Heart left ventricle (tissue), 13 donors: ENCODE data around the gene PRSS22.

Experiments
- POLR2A ChIP-seq, 2 donors: fragments of 450-650 bp; IDR thresholded peaks; one replicate each; pipeline ENCODE4 v1.6.1; 2017; ENCODE audit warnings: antibody characterized with exemption in 2 of 2, mild to moderate bottlenecking in 2 of 2, moderate library complexity in 2 of 2
- TF ChIP-seq, protein P1 (sequence below), 12 donors: fragments of 200-600 bp; sonication (generic) in 4 of 12; IDR thresholded peaks; one replicate each; pipeline versions ENCODE4 v1.5.0 to v1.8.0; 2018 to 2022; ENCODE audit warnings: antibody characterized with exemption in 12 of 12, mild to moderate bottlenecking in 5 of 12
- donor health status: ischemic (EF 13 %, LVEDD 7.1; RV severe dilation, severe dysfunction).
- donor health status: DM: no; HTN: yes; CAD: no.
- donor health status: DM: no; HTN: no; CAD: no.
- donor health status: ischemic (EF 25% LVEDD 6.9; RV normal size, moderate dysfunction).
- donor health status: ischemic (EF 25% LVEDD 5.7; RV mildly dilated, moderate dysfunction).
- donor health status: ischemic (EF 35%, LVEDD 5.7; RV mildly dilated, moderate dysfunction).
- donor health status: nonischemic (EF 11% LVEDD 7.7; RV severe dilation, severe dysfunction).
- donor health status: DM: yes; HTN: yes; CAD: no.
- donor health status: PGD.
- donor health status: ischemic (EF 29% LVEDD 5.4; RV normal size, mild dysfunction).
- donor health status: nonischemic (EF 23%, LVEDD 6.1; RV moderate dilation, normal function).

DNA sequence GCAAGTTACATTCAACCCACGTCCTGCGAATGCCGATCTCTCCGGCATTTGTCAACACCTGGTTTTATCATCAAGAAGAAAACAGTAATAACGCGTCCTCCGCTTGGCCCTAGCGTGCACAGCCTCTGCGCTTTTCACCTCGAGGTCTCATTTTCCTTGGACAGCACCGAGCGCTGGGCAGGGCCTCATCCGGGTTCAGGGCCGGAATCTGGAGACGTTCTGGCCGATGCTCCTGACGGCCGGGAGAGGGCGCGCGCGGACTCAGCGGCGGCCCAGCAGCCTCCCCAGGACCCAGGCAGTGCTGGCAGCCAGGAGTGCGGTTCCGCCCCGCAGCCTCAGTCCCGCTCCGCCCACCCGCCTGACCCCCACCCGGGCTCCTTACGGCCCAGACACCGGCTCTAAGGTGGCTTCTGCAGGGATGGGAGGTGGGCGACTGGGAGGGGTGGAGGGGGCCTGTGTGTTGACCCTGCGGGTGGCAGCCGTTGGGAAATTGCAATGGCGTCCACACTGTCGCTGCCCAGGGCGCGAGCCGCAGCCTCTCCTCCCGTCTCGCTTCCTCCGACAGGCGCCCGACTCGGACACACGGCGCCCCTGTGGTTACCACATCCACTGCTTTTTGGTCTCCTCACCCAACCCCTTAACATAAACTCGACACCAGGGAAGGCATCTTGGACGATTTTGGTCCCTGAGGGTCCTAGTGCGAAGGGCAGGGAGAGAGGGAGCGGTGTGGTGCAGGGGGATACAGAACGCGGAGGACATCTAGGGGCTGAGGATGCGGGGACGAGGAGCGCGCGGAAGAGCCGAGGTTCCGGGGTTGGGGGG lies 46.3 kb upstream of the PRSS22 start:
- TF ChIP-seq, protein P1, sequence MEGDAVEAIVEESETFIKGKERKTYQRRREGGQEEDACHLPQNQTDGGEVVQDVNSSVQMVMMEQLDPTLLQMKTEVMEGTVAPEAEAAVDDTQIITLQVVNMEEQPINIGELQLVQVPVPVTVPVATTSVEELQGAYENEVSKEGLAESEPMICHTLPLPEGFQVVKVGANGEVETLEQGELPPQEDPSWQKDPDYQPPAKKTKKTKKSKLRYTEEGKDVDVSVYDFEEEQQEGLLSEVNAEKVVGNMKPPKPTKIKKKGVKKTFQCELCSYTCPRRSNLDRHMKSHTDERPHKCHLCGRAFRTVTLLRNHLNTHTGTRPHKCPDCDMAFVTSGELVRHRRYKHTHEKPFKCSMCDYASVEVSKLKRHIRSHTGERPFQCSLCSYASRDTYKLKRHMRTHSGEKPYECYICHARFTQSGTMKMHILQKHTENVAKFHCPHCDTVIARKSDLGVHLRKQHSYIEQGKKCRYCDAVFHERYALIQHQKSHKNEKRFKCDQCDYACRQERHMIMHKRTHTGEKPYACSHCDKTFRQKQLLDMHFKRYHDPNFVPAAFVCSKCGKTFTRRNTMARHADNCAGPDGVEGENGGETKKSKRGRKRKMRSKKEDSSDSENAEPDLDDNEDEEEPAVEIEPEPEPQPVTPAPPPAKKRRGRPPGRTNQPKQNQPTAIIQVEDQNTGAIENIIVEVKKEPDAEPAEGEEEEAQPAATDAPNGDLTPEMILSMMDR (IDR thresholded peaks at IDR 0.05) = peak; percentile 88 to 99 (median 97)
- TF ChIP-seq POLR2A (IDR thresholded peaks at IDR 0.05) = no peak
